Measurements from ENCODE around the gene FDX2.

Gene FDX2

DNA sequence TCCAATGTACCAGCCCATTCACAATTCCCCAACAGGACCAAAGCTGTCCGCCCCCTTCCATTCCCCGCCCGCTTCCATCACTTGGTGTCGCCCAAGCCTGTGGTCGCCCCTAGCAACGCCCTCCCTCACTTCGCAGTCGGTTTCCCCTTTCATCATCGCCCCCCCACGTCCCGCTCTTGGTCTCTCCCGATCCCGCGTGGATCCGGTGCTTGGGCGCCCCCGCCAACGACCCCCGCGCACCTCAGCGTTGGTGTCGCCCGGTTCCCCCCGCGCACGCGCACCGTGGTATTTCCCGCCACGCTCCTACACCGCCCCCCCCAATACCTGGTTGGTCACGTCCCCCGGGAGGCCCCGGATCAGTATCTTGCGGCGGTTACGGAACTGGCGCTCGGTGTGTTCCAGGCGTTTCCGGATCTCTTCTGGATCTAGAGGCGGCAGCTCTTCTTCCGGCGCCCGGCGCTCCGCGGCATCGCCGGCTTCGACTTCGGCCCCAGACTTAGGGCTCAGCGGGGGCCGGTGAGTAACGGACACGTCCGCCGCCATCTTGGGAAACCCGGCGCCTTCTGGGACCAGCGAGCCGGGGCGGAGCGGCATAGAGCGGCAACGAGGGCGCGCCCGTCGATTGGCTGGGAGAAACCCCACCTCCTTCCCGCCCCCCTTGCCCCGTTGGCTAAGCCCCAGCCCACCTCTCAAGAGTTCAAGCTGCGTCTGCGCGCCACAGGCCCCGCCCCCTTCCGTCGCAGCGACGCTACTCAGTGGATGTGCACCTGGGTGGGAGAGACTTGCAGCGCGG is 17.3 kb upstream of the FDX2 start, which contains the start of gene RAVER1:
RAVER1 (minus strand) TSS at position 565 of the 793 bp plus-strand sequence; CDS start at position 543, 22 bp downstream.
- peak; percentile 93 to 97 for DNase-seq (ENCODE audit: low read depth in 2 of 2, low spot score in 1 of 2)

DNA sequence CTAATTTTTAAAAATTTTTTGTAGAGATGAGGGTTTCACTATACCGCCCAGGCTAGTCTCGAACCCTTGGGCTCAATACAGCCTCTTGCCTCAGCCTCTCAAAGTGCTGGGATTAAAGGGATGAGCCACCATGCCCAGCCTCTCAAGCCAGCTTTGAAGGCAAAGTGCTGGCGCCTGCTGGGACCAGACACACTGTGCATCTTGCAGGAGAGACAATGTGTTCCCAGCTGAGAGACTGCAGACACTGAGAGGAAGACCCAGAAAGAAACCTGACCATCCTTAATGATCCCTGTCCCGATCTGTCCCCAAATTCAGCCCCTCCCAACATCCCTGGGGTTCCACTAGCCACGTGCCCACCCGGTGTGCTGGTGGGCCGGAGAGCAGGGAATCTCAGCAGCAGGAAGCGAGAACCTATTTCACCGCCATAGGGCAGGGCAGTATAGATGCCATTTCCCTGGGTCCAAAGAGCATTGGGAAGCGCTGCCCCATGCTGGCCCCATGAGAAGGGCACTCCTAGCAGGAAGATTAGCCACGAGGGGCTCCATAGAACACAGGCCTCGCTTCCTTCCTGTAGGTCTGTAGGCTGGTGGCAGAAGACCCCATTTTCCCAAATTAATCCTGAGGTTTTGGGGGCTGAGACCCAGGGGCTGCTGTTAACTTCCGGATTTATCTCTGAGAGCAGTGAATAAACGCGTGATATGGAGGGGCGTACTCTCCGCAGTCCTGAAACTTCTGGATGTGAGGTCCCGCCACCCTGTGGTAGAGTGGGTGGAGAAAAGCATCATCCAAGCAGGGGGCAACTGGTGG is 16.5 kb upstream of the FDX2 start:
- DNase-seq (ENCODE audit: low read depth in 2 of 2, low spot score in 1 of 2), result no peak

DNA sequence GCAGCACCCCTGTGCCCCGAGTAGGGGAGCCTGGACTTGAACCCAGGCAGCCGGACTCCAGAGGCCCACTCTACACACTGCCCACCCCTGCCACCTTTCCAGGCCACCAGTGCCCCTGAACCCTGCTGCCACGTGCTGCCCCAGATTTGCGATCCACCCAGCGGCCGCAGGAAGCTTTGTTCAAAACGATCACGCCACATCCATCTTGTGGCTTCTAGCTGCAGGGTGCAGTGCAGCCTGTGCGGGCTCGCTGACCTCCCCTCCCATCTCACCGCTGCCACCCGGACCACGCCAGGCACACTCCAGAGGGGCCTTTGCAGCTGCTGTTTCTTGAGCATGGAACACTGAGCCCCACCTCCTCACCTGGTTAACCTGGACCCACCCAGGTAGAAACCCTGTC is 13.7 kb upstream of the FDX2 start:
- DNase-seq (ENCODE audit: low read depth in 2 of 2, low spot score in 1 of 2), result no peak

DNA sequence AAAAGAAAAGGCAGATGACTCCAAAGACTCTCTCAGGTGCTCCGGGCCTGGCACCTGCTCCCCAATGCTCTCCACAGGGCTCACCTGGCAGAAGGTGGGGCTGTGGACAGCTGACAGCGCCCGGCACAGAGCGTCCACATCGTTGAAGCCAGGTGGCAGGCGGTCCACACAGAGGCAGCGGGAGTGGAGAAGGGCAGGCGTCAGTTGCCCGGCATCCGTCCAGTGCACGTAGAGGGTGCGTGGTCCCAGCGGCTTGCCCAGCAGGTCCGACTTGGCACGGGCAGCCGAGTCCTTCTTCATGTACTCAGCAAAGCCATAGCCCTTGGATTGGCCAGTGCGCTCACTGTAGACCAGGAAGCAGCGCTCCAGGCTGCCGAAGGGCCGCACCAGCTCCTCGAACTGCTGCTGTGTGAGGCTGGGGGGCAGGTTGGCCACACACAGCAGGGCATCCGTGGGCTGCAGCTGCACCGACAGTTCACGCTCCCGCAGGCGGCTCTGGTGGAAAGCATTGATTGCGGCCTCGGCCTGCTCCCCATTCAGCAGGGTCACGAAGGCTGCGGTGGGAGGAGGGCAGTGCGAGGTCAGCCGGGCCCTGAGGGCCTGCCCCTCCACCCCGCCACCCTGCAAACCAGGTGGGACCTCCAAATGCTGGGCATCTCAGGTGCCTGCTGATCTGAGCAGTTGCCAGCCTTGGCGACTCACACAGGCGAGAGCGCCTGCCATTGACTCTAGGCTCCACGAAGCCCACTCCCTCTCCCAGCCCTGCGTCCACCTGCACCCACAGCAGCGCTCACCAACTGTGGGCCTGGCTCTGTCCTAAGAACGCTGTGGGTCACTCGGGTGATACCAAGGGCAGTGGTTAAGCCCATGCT is 13.0 kb upstream of the FDX2 start:
- no peak for DNase-seq (ENCODE audit: low read depth in 2 of 2, low spot score in 1 of 2)

DNA sequence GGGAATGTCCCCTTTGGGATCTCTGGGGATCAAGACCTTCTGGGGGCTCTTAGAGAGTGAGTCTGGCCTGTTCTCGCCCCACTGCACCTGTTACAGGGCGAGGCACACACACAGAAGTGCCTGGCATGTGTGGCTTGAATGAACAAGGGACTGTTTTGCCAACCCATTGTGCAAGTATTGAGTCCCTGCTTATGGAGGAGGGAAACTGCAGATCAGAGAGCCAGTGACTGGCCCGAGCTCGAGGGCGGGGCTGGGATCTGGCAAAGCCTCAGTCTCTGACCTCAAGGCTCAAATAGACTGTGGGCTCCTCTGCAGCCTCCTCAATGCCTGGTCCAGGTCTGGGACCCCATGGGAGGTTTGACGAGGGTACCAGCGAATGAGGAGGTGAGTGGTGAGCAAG is 12.0 kb upstream of the FDX2 start:
- no peak for DNase-seq (ENCODE audit: low read depth in 2 of 2, low spot score in 1 of 2)

DNA sequence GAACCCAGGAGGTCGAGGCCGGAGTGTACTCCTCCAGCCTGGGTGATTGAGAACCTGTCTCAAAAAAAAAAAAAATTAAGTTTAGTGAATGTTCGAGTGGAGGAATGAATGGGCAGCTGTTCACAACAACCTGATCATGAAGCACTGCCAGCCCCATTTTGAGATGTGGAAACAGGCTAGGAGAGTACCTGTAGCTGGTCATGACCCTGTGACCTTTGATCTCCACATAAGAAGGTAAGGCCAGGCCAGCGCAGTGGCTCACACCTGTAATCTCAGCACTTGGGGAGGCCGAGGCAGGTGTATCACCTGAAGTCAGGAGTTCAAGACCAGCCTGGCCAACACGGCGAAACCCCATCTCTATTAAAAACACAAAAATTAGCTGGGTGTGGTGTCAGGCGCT is 9.9 kb upstream of the FDX2 start:
- no peak for DNase-seq (ENCODE audit: low read depth in 2 of 2, low spot score in 1 of 2)

DNA sequence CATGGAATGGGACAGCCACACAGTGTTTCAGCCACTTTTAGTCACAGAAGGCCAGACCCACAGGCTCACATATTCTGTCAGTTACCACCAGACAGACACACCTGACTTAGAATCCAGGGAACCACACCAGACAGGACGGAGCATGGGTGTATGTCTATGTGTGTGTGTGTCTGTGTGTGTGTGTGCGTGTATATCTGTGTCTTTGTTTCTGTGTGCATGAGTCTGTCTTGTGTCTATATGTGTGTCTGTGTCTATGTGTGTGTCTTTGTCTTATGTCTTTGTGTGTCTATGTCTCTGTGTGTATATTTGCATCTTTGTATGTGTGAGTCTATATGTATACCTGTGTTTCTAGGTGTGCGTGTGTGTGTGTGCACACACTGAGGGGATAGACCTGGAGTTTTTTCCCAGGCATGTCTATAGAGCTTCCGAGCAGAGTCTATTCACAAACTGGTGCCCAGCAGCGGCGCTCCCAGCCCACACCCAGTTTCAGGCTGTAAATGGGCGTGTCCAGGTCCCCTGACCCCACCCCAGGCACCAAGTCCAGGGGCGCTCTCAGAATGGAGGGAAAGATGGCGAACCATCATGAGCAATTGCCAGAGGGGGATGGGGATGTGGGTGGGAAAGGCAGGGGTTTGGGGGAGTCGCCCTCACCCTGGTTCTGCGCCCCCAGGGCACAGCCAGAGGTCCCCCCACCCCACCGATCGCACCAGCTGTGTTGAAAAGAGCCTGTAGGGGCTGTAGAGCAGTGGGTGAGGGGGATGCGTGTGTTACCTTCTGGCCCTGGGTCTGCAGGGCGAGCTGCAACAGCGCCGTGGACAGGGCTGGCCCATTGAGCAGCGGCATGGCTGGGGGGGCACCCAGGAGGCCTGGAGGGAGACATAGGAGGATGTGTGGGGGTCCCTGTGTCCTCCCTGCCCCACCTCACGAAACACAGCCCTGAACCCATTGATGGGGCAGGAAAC is 6.3 kb upstream of the FDX2 start:
- no peak for DNase-seq (ENCODE audit: low read depth in 2 of 2, low spot score in 1 of 2)

DNA sequence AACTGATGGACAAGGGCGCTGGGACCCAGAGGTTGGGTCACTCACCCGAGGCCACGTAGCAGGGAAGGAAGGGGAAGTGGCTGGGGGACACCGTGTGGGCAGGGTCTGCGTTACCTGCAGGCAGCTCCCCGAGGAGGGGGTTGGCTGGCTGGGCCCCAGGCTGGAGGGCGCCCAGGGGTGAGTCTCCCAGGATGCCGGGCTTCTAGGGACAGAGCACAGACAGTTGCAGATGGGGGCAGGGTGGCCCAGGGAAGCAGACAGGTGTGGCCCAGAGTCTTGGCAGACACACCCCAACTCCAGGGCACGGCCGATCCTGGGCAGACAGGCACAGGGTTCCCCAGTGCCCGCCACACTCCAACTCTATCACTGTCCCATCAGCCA is 5.6 kb upstream of the FDX2 start:
- no peak for DNase-seq (ENCODE audit: low read depth in 2 of 2, low spot score in 1 of 2)

DNA sequence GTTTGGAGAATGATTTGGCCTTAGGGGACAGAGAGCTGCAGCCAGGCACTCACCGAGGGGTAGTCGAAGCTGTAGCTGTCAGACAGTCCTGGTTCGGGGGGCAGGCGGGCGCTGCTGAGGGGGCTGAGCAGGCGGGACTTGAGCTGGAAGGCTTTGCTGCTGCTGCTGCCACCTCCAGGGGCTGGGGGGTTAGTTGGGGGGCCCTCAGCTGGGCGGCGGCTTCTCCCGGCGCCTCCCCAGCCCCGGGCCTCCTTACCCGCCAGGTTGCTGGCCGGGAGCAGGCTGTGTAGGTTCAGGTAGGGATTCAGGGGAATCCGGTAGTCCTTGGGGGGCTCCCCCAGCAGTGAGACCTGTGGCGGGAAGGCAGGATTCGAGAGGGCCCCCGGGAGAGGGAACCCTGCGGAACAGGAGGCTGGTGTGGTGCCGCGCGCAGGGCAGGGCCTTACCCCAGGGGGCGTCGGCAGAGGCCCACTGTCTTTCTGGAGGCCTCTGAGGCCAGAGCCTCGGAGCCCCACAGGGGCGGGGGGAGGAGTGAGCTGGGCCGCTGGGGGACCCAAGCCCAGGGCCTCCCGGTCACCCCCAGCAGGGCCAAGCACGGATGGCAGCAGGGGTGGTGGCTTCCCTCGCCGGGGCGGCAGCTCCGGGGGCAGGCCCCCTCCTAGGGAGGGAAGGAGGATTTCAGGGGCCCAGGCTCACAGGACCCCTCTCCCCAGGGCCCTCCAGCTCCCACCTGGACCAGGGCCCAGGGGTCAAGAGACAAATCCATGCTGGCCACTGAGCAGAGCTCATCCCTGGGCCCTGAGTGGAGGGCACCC is 5.0 kb upstream of the FDX2 start:
- no peak for DNase-seq (ENCODE audit: low read depth in 2 of 2, low spot score in 1 of 2)

DNA sequence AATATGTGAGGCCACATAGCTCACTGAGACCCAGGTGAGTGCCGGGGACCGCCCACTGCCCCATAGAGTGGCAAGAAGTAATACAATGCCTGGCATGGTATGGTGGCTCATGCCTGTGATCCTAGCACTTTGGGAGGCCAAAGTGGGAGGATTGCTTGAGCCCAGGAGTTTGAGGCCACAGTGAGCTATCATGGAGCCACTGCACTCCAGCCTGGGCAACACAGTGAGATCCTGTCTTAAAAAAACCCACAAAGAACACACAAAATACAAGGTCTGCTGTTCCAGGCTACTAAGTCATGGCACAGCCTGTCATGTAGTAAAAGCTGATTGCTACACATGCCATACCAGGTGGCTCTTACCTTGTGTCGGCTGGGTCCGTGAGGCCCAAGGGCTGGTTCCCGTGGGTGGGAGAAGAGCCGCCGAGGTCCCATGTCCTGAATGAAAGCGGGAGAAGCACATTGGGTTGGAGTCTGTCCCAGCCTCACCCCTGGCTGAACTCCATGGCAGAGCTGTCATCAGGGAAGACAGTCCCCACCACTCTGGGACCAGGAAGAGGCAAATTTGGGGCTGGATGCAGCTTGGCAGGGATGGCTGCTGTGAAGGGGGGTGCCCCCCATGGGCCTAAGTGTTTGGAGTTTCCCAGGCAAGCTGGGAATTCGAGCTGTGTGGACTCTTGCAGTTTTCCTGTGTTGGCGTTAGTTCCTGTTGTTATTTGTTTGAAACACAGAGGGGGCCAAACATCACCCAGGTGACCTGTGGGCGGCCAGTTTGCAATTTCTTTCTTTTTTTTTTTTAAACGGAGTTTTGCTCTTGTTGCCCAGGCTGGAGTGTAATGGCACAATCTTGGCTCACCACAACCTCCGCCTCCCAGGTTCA is 3.2 kb upstream of the FDX2 start:
- DNase-seq (ENCODE audit: low read depth in 2 of 2, low spot score in 1 of 2), result no peak

DNA sequence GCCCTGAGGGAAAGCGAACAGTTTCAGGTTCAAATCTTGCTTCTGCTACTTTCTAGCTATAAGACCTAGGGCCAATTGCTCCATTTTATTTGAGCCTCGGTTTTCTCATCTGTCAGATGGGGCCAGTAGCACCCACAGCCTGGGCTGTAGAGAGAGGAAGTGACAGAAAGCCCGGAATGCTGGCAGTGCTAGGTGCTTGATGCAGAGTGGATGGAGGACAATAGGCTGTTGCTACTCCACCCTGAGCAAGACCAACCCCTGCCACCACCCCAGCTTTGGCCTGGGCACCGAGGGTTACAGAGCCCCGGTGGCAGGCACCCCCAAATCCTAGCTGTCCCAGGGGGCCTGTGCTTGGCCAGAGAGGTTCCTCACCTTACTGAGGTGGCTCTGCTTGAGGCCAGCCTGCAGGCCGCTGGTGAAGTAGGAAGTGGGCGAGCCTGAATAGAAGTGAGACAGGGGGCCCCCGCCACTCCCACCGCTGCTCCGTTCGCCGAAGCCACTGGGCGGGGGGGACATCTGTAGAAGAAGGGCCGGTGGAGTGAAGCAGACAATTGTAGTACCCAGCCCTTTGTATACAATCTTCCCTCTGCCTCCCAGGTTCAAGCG is 2.1 kb upstream of the FDX2 start:
- DNase-seq (ENCODE audit: low read depth in 2 of 2, low spot score in 1 of 2), result no peak

DNA sequence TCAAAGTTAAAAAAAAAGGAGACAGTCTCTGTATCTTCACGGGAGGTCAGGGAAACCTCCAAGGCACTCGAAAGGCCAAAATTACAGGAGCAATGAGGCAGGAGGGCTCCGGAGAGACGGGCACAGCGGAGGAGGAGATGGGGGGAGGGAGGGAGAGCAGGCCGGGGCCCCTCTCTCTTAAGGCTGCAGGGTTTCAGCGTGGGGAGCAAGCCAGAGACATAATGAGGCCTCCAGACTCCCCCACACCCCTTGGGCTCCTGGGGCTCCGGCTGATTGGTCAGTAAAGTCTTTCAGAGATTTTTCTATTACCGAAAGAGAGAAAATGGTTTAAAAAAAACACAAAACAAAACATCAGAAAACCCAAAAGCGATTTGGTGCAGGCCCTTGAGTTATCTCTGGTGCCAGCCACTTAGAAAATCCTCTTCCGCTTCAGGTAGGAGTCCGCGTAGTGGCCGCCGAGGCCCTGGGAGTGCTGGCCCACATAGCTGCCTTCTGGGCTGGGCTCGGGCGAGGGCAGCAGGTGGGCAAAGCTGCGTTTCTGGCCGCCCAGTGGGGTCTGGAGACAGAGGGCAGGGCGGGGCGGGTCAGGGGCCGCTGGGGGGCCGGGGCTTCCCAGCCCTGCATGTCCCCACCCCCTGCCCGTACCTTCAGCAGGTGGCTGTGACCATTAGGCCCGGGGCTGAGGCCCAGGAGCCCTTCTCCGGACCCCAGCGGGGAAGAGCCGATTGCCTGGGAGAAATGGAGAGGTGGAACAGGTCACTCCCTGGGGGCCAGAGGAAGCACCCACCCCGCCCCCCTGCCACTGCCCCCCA is 1.4 kb upstream of the FDX2 start:
- DNase-seq (ENCODE audit: low read depth in 2 of 2, low spot score in 1 of 2), result no peak

DNA sequence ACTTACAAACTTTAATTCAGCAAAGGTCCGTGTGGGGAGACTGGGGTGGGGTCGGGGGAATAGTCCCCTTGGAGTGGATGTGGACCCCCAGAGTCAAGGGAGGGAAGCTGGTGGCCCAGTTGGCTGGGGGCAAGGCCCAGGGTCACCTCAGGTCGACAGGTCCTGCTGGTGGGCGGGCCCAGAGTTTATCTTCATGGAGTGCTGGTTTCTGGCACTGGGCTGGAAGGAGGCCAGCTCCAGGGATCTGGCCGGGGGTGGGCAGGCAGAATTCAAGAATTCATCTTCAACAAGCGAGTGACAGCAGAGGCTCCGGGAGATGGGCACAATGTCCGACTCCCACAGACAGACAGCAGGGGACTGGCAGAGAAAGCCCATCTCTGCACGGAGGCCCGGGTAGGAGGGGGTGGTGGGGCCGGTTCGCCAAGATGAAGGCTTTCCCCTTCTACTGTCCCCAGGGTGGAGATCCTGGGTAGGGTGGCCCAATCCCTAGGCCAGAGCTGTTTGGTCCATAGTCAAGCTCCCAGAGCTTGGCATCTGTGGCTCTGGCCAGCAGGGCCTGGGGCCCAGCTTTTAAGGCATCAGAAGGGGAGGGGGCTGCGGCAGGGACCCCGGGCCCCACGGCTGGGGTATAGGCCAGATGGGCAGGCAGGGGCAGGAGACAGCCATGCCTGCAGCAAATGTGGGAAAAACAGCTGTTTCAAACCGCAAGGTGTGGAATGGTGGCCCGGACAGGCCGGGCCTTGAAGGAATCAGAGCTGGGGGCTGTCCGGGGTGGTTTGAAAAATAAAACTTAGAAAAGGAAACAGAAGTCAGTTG is 622 bp upstream of the FDX2 start:
- no peak for DNase-seq (ENCODE audit: low read depth in 2 of 2, low spot score in 1 of 2)

DNA sequence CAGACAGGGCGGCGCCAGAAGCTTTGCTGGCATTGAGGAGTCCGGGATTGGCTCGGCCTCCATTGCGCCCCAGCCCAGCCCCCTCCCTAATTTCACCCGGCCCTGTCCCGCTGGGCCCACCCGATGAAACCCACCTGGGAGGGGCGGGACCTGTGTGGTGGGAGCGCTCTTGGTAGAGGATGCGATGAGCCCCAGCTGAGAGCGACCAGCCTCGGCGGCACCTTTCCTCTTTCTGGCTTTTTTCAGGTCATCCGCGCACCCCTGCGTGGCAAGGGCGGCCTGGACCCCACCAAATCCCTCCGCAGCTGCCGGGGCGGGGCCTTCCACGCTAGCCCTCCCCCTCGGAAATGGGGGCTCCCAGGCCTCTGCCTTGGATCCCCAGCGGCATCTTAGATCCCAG is 6.4 kb downstream of the FDX2 start, which contains the start of gene ZGLP1:
ZGLP1 (minus strand) TSS at position 393 of the 400 bp plus-strand sequence.
- DNase-seq (ENCODE audit: low read depth in 2 of 2, low spot score in 1 of 2), result no peak

DNA sequence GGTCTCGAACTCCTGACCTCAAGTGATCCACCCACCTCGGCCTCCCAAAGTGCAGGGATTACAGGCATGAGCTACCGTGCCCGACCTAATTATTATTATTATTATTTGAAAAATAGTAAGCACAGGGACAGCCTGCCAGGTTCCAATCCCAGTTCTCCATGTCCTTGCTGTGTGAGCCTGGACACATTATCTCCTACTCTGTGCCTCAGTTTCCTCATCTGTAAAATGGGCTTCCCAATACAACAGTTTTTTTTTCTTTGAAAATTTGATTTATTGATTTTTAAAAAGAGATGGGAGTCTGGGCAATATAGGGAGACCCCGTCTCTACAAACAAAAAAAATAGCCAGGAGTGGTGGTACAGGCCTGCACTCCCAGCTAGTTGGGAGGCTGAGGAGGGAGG is 9.5 kb downstream of the FDX2 start:
- no peak for DNase-seq (ENCODE audit: low read depth in 2 of 2, low spot score in 1 of 2)

DNA sequence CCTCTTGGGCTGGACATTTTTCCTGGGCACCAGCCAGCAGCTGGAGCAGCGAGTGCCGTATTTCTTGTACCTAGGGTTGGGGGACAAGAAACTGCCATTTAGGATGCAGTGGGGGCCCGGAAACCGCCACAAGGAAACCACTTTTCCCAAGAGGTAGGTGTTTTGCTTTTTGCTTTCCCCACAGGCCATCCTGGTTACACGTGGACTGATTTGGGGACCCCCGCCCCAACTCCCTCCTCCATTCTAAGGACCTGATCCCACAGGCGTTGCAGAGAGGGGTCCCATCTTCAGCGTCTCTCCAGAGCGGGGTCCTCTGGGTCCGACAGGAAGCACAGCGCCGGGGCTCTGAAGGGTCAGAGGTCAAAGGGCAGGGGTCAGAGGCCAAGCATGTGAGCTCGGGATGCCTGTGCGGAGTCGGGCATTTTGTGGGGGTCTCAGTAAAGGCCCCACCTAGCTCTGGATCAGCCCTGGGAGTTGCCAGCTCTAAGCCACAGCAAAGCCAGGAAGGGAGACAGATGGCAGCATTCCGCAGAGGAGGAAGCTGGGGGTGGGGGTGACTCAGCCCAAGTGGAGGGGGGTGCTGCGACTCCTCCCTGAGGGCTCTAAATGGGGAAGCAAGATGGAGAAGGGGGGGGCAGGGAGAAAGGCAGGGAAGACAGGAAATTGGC is 10.5 kb downstream of the FDX2 start:
- no peak for DNase-seq (ENCODE audit: low read depth in 2 of 2, low spot score in 1 of 2)

Measured in stimulated activated CD8-positive, alpha-beta memory T cell treated with anti-CD3 and anti-CD28 coated beads, Interleukin-4, amount 100 ng/mL, for 4 hours (primary cell).